Activated CD8-positive, alpha-beta T cell treated with anti-CD3 and anti-CD28 coated beads for 36 hours (primary cell): Measurements from ENCODE around the gene PHC2. TPM values are rescaled to one million over a fixed set of nuclear protein-coding genes. Genes with fewer than 3 reads are reported as not detected.

Experiments used
- ATAC-seq: fragments of 200-7000 bp; cut with Tn5 transposase; one replicate; pipeline ENCODE4 v1.10.0; 2021; ENCODE audit warnings: mild to moderate bottlenecking, moderate library complexity
- CTCF ChIA-PET: fragments of 350-600 bp; sonication (Branson Sonifier 250); formaldehyde crosslinking; loops from one replicate; lab custom pipeline; 2021; ENCODE audit warnings: antibody characterized with exemption; lab: Charles Lee
- POLR2A ChIA-PET: fragments of 350-600 bp; sonication (Branson Sonifier 250); formaldehyde crosslinking; loops from one replicate; lab custom pipeline; 2021; ENCODE audit warnings: antibody characterized with exemption; lab: Charles Lee
- DNase-seq: peaks from one replicate; pipeline ENCODE4 v3.0.0-alpha.2; 2020
- H3K27ac Mint-ChIP-seq: one replicate; pipeline ENCODE4 v1.8.0; 2021; ENCODE audit warnings: mild to moderate bottlenecking, mixed read lengths
- H3K27me3 Mint-ChIP-seq: one replicate; pipeline ENCODE4 v1.8.0; 2021; ENCODE audit warnings: mixed read lengths
- H3K36me3 Mint-ChIP-seq: one replicate; pipeline ENCODE4 v1.8.0; 2021; ENCODE audit warnings: low read depth, mixed read lengths
- H3K4me1 Mint-ChIP-seq: one replicate; pipeline ENCODE4 v1.8.0; 2021; ENCODE audit warnings: low read depth, mixed read lengths
- H3K4me3 Mint-ChIP-seq: one replicate; pipeline ENCODE4 v1.8.0; 2021; ENCODE audit warnings: mild to moderate bottlenecking, moderate library complexity, mixed read lengths
- H3K9me3 Mint-ChIP-seq: one replicate; pipeline ENCODE4 v1.8.0; 2021; ENCODE audit warnings: mixed read lengths
- CTCF ChIP-seq: fragments of 200-600 bp; IDR thresholded peaks from one replicate; pipeline ENCODE4 v1.8.0; 2022; ENCODE audit warnings: antibody characterized with exemption, mild to moderate bottlenecking
- intact Hi-C: fragments of 100-400 bp; cut with micrococcal nuclease; formaldehyde crosslinking; loops from one replicate; pipeline ENCODE4 v1.10.0; 2022
- total RNA-seq, 2 experiments: library from RNA; stranded (reverse); gene quantifications; one replicate each; pipeline ENCODE4 v1.2.3, GENCODE V29; 2021

The PHC2 gene
- total RNA-seq, 2 experiments from 2014 or later: 26.0 to 28.0 TPM

- no peak for ATAC-seq
- no peak overlapping the region for H3K27ac Mint-ChIP-seq
- H3K36me3 Mint-ChIP-seq: no peaks in the 10 kb centered on the region
- ChIA-PET POLR2A (no interaction called here), CTCF (interaction anchor here (1.3 to 6.5 kb wide), 3 partner anchors 13 to 69 kb away, joined by 3 to 64 read pairs (median 6); no protein-coding TSS in a partner anchor)
- H3K4me3 Mint-ChIP-seq: no peak overlapping the region
- no peak for DNase-seq
- no peaks in the 10 kb centered on the region for H3K9me3 Mint-ChIP-seq
- H3K27me3 Mint-ChIP-seq: no peaks in the 10 kb centered on the region
- intact Hi-C loops: loop anchor here (10.0 kb wide), 1 partner anchor 229 kb away; no protein-coding TSS in a partner anchor
- no peak for TF ChIP-seq CTCF
- H3K4me1 Mint-ChIP-seq: peaks cover 2% of the 10 kb centered on the region
Observed at GRCh38 chr1:33363470-33363861, 67.4 kb downstream of the PHC2 start.

DNA sequence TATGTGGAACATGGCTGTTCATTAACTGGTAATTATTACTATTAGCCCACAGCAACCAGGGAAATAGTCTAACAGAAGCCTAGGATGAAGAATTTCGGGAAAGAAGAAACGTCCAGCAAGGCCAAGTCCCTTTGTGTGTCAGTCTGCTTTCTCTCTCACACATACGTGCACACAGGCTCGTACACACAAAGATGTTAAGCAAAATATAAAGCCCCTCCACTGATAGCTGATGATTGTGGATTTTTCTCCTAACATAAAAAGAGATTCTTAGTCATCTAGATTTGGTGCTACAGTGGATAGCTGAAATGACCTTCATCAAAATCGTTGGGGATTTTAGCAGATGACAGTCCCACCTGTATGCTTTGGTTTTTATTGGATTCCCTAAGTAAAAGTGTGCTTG is 67.9 kb downstream of the PHC2 start:
- intact Hi-C loops: loop anchor here (10.0 kb wide), 1 partner anchor 228 kb away; no protein-coding TSS in a partner anchor
- Mint-ChIP-seq H3K27me3 (no peaks in the 10 kb centered on the region), H3K27ac (no peak overlapping the region), H3K4me3 (no peak overlapping the region), H3K4me1 (peaks cover 2% of the 10 kb centered on the region), H3K36me3 (no peaks in the 10 kb centered on the region), H3K9me3 (no peaks in the 10 kb centered on the region)
- ChIA-PET CTCF (interaction anchor here (1.3 to 6.5 kb wide), 4 partner anchors 12 to 68 kb away, joined by 3 to 64 read pairs (median 6); no protein-coding TSS in a partner anchor), POLR2A (interaction anchor here (0.6 kb wide), 1 partner anchor 141 kb away, joined by 3 read pairs; no protein-coding TSS in a partner anchor)
- no peak for ATAC-seq
- DNase-seq: no peak
- no peak for TF ChIP-seq CTCF

- no peaks in the 10 kb centered on the region for H3K9me3 Mint-ChIP-seq
- no peaks in the 10 kb centered on the region for H3K27me3 Mint-ChIP-seq
- no peak for DNase-seq
- ChIA-PET POLR2A (no interaction called here), CTCF (interaction anchor here (1.4 to 6.5 kb wide), 2 partner anchors 64 to 67 kb away, joined by 6 to 64 read pairs; no protein-coding TSS in a partner anchor)
- H3K36me3 Mint-ChIP-seq: no peaks in the 10 kb centered on the region
- no peak for ATAC-seq
- intact Hi-C loops: loop anchor here (10.0 kb wide), 1 partner anchor 227 kb away; no protein-coding TSS in a partner anchor
- H3K4me1 Mint-ChIP-seq: no peaks in the 10 kb centered on the region
- H3K27ac Mint-ChIP-seq: no peak overlapping the region
- no peak overlapping the region for H3K4me3 Mint-ChIP-seq
- TF ChIP-seq CTCF: no peak
Observed at GRCh38 chr1:33361532-33362235, 69.2 kb downstream of the PHC2 start.

GRCh38 chr1:33360367-33360766 is 70.5 kb downstream of the PHC2 start:
- Mint-ChIP-seq H3K27ac (no peak overlapping the region), H3K27me3 (no peaks in the 10 kb centered on the region), H3K4me3 (no peak overlapping the region), H3K9me3 (no peaks in the 10 kb centered on the region), H3K4me1 (no peaks in the 10 kb centered on the region), H3K36me3 (no peaks in the 10 kb centered on the region)
- ChIA-PET POLR2A (interaction anchor here (1.0 kb wide), 1 partner anchor 9 kb away, joined by 3 read pairs; no protein-coding TSS in a partner anchor), CTCF (interaction anchor here (1.0 kb wide), 1 partner anchor 62 kb away, joined by 3 read pairs; no protein-coding TSS in a partner anchor)
- DNase-seq (no peak), ATAC-seq (no peak)
- intact Hi-C loops: loop anchor here (10.0 kb wide), 1 partner anchor 226 kb away; no protein-coding TSS in a partner anchor
- no peak for TF ChIP-seq CTCF

- Mint-ChIP-seq H3K4me3 (no peak overlapping the region), H3K27me3 (no peaks in the 10 kb centered on the region), H3K9me3 (no peaks in the 10 kb centered on the region), H3K27ac (no peak overlapping the region), H3K36me3 (no peaks in the 10 kb centered on the region), H3K4me1 (no peaks in the 10 kb centered on the region)
- intact Hi-C loops: loop anchor here (10.0 kb wide), 1 partner anchor 225 kb away; no protein-coding TSS in a partner anchor
- POLR2A ChIA-PET: interaction anchor here (1.0 kb wide), 1 partner anchor 9 kb away, joined by 3 read pairs; no protein-coding TSS in a partner anchor
- TF ChIP-seq CTCF: no peak
- CTCF ChIA-PET: interaction anchor here (1.0 kb wide), 1 partner anchor 62 kb away, joined by 3 read pairs; no protein-coding TSS in a partner anchor
- DNase-seq: no peak
- no peak for ATAC-seq
Observed at GRCh38 chr1:33359931-33360330, 71.0 kb downstream of the PHC2 start.
